K562 (cell line): Measurements from ENCODE around the gene TMPRSS5. TPM values are rescaled to one million over a fixed set of nuclear protein-coding genes. Genes with fewer than 3 reads are reported as not detected.

Experiments
- ARHGAP35 ChIP-seq: fragments of 450-650 bp; IDR thresholded peaks from 2 replicates; pipeline ENCODE4 v1.6.1; 2018; ENCODE audit not compliant: partially characterized antibody
- HMG20A ChIP-seq: fragments of 450-650 bp; formaldehyde crosslinking; conservative IDR thresholded peaks from 2 replicates; pipeline ENCODE4 v1.4.0; 2020; ENCODE audit warnings: mild to moderate bottlenecking, mixed read lengths
- HNRNPL ChIP-seq: fragments of 200-400 bp; formaldehyde crosslinking; IDR thresholded peaks from 2 replicates; pipeline ENCODE4 v1.6.1; 2017; ENCODE audit warnings: low read depth, mild to moderate bottlenecking, low read length
- LCOR ChIP-seq: sonication (generic); formaldehyde crosslinking; IDR thresholded peaks from 2 replicates; pipeline ENCODE4 v1.8.0; 2022; ENCODE audit warnings: mild to moderate bottlenecking, missing genetic modification reagents
- MAZ ChIP-seq, 2 experiments: fragments of 450-650 bp in 1 of 2; sonication (generic) in 1 of 2; formaldehyde crosslinking; IDR thresholded peaks in 1 of 2; conservative IDR thresholded peaks in 1 of 2; 2 replicates each; pipeline versions ENCODE4 v1.4.0 to v1.5.0; 2020; ENCODE audit warnings: mild to moderate bottlenecking in 1 of 2, missing genetic modification reagents in 1 of 2
- MBD2 ChIP-seq: sonication (generic); IDR thresholded peaks from 2 replicates; pipeline ENCODE4 v1.6.1; 2016; ENCODE audit warnings: low read depth, borderline replicate concordance
- NR3C1 ChIP-seq: sonication (generic); formaldehyde crosslinking; IDR thresholded peaks from 2 replicates; pipeline ENCODE4 v1.8.1; 2022; ENCODE audit warnings: missing genetic modification reagents
- POLR2G ChIP-seq: fragments of 200-400 bp; formaldehyde crosslinking; IDR thresholded peaks from 2 replicates; pipeline ENCODE4 v1.6.1; 2017; ENCODE audit warnings: low read depth, mild to moderate bottlenecking, antibody characterized with exemption, low read length, moderate library complexity
- PPARD ChIP-seq: fragments of 250-450 bp; sonication (Bioruptor Pico); IDR thresholded peaks from 2 replicates; pipeline ENCODE4 v1.8.0; 2022; ENCODE audit warnings: inconsistent platforms, mild to moderate bottlenecking, moderate library complexity
- PTBP1 ChIP-seq: fragments of 200-400 bp; formaldehyde crosslinking; IDR thresholded peaks from 2 replicates; pipeline ENCODE4 v1.6.1; 2017; ENCODE audit warnings: low read depth, low read length
- TCF7L2 ChIP-seq: fragments of 150-350 bp; IDR thresholded peaks from 2 replicates; pipeline ENCODE4 v1.6.1; 2016; ENCODE audit warnings: low read depth, mild to moderate bottlenecking, low read length, moderate library complexity
- ZBTB12 ChIP-seq: fragments of 250-450 bp; sonication (Bioruptor Pico); IDR thresholded peaks from 2 replicates; pipeline ENCODE4 v1.4.0; 2020
- ZNF232 ChIP-seq: sonication (generic); formaldehyde crosslinking; IDR thresholded peaks from 2 replicates; pipeline ENCODE4 v1.8.0; 2022; ENCODE audit warnings: mild to moderate bottlenecking, missing genetic modification reagents
- polyA plus RNA-seq, 8 experiments: library from polyadenylated mRNA; depleted of rRNA in 4 of 8; stranded (reverse) in 5 of 8; unstranded in 3 of 8; fragments of >200 nt; fragmentation: Nextera tagmentation in 2 of 8; fragmentation: Illumina TruSeq in 1 of 8; extraction: Ambion mirVana in 2 of 8; extraction: Trizol in 1 of 8; gene quantifications; 2 replicates each; pipeline versions ENCODE4 v1.2.1 to v1.2.3, GENCODE V29; 2011 to 2014; ENCODE audit warnings: inconsistent platforms in 1 of 8, missing spikeins in 1 of 8
- total RNA-seq, 7 experiments: library from RNA; depleted of rRNA in 6 of 7; stranded (reverse); fragments of >200 nt in 6 of 7; fragmentation: Illumina TruSeq in 2 of 7; extraction: Trizol in 2 of 7; gene quantifications; 2 replicates each; pipeline versions ENCODE4 v1.2.1 to v1.2.3, GENCODE V29; 2011 to 2021; ENCODE audit warnings: low replicate concordance in 1 of 7
- TF ChIP-seq, protein P1 (sequence below): fragments of 450-650 bp; IDR thresholded peaks from 2 replicates; pipeline ENCODE4 v1.7.1; 2018; ENCODE audit warnings: mild to moderate bottlenecking, low read depth; ENCODE audit not compliant: partially characterized antibody
- TF ChIP-seq, protein P2 (sequence below): conservative IDR thresholded peaks from 2 replicates; pipeline ENCODE4 v1.6.1; 2011; ENCODE audit warnings: low read depth, mild to moderate bottlenecking, low read length; ENCODE audit not compliant: control insufficient read depth
- TF ChIP-seq, protein P3 (sequence below): fragments of 250-450 bp; sonication (Bioruptor Pico); IDR thresholded peaks from 2 replicates; pipeline ENCODE4 v1.5.0; 2021

Gene TMPRSS5
- total and polyA plus RNA-seq, 9 of the 15 experiments (the other 6 are each of a cell fraction or from before 2014, with no cell fraction given), result 0.07 to 0.49 (median 0.17) TPM; not detected in 1

DNA sequence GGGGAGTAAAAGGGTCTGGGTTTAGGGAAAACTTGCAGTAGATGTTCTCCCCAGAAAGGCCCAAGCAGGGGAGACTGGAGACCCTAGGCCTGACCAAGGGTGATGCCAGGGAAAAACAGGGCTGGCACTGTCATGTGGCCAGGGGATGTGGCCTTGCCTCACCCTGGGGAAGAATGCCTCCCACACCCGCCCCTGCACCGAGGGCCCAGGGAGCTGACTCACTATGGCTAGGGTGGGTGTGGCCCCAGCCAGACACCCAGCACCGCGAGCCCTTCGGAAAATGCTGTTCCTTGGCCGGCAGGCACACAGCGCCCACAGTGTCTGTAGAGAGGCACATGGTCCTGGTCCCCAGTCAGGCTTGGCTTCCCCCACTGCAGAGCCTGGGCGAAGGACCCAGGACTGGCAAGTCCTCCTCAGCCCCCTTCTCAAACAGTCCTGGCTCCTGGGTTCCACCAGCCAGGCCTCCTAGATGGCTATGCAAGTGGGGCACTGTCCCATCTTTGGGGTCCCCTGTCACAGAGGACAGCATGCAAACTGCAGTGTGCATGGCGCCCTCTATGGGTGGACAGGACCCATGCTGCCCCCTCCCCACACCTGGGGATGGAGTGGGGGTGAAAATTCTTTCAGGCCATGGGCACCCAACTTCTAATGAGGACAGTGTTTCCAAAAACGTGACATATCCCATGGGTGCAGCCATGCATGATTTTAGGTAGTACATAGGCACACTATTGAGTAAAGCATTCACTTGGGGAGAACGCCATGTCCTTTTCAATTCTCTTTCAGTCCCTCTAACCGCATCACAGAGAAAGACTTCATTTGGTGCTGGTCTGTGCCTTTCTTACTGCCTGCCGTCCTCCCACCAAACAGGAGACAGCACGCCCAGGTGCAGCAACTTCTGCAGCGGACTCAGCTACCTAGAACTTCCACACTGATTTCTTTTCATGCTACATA, 15.2 kb downstream of the TMPRSS5 start (continued):
- TF ChIP-seq, protein P1, sequence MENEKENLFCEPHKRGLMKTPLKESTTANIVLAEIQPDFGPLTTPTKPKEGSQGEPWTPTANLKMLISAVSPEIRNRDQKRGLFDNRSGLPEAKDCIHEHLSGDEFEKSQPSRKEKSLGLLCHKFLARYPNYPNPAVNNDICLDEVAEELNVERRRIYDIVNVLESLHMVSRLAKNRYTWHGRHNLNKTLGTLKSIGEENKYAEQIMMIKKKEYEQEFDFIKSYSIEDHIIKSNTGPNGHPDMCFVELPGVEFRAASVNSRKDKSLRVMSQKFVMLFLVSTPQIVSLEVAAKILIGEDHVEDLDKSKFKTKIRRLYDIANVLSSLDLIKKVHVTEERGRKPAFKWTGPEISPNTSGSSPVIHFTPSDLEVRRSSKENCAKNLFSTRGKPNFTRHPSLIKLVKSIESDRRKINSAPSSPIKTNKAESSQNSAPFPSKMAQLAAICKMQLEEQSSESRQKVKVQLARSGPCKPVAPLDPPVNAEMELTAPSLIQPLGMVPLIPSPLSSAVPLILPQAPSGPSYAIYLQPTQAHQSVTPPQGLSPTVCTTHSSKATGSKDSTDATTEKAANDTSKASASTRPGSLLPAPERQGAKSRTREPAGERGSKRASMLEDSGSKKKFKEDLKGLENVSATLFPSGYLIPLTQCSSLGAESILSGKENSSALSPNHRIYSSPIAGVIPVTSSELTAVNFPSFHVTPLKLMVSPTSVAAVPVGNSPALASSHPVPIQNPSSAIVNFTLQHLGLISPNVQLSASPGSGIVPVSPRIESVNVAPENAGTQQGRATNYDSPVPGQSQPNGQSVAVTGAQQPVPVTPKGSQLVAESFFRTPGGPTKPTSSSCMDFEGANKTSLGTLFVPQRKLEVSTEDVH, result peak; percentile 20
- TF ChIP-seq ZNF232 (CRISPR knock-in tag) (peak; percentile 67; the same call in 1 of the 2 replicates), TCF7L2 (no peak), NR3C1 (CRISPR knock-in tag) (no peak), POLR2G (peak; percentile 89), MAZ (CRISPR knock-in tag; conservative IDR thresholded peaks at IDR 0.05 in 1 of 2, IDR thresholded peaks at IDR 0.05 in 1 of 2) (peak; percentile 83 to 84), LCOR (CRISPR knock-in tag) (peak; percentile 81), MBD2 (no peak), HNRNPL (peak; percentile 83), ZBTB12 (no peak; the same call in 1 of the 2 replicates), PTBP1 (no peak), ARHGAP35 (no peak), PPARD (no peak), HMG20A (CRISPR knock-in tag) (no peak)
- TF ChIP-seq, protein P2, sequence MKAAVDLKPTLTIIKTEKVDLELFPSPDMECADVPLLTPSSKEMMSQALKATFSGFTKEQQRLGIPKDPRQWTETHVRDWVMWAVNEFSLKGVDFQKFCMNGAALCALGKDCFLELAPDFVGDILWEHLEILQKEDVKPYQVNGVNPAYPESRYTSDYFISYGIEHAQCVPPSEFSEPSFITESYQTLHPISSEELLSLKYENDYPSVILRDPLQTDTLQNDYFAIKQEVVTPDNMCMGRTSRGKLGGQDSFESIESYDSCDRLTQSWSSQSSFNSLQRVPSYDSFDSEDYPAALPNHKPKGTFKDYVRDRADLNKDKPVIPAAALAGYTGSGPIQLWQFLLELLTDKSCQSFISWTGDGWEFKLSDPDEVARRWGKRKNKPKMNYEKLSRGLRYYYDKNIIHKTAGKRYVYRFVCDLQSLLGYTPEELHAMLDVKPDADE, result peak; percentile 57; the same call in 1 of the 2 replicates
- TF ChIP-seq, protein P3, sequence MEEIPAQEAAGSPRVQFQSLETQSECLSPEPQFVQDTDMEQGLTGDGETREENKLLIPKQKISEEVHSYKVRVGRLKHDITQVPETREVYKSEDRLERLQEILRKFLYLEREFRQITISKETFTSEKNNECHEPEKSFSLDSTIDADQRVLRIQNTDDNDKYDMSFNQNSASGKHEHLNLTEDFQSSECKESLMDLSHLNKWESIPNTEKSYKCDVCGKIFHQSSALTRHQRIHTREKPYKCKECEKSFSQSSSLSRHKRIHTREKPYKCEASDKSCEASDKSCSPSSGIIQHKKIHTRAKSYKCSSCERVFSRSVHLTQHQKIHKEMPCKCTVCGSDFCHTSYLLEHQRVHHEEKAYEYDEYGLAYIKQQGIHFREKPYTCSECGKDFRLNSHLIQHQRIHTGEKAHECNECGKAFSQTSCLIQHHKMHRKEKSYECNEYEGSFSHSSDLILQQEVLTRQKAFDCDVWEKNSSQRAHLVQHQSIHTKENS (CRISPR knock-in tag), result no peak
